Measurements from ENCODE around the gene NIT1. TPM values are rescaled to one million over a fixed set of nuclear protein-coding genes. Genes with fewer than 3 reads are reported as not detected.
"Not testable (repeated sequence)": the region's sequence is repeated elsewhere in the genome, so short reads cannot be mapped to it uniquely, and the experiment has no call there.

Gene NIT1
- total and polyA plus RNA-seq, 2 donors from 2014 or later = 42.3 to 91.5 TPM

DNA sequence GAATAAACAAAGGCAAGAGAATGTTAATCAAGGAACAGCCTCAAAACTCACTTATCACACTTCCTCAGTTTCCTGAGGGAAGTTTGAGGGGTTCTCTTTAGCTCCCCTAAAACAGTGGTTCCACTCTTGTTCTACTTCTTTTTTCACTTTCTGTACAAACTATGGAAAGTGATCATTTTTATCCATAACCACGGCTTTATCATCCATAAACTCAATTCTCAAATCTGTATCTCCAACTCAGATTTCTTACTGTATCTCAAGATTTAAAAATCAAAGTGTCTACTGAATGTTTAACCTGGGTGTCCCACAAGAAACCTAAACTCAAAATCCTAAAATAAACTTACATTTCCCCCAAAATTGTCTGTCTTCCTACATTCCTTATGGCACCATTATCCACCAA lies 4.0 kb upstream of the NIT1 start:
- DNase-seq (no peak), FAIRE-seq (no peak)
- no peaks in the 10 kb centered on the region for H3K36me3 ChIP-seq (ENCODE audit: control insufficient read depth in 2 of 3, insufficient read depth in 3 of 3, low read length in 3 of 3)
- H3K4me3 ChIP-seq (ENCODE audit: low read length in 3 of 3) = no peak overlapping the region
- no peak overlapping the region for H3K9ac ChIP-seq (ENCODE audit: low read length in 3 of 3)
- peaks cover 3 to 17% (median 11%) of the 10 kb centered on the region in 3 donors for H3K4me1 ChIP-seq (ENCODE audit: control insufficient read depth in 2 of 3, insufficient read depth in 2 of 3, low read depth in 1 of 3, low read length in 3 of 3)
- intact Hi-C loops (cut with DNase I) = no loop called here
- no peaks in the 10 kb centered on the region for H3K9me3 ChIP-seq (ENCODE audit: control insufficient read depth in 2 of 3, insufficient read depth in 1 of 3, low read length in 3 of 3)
- H3K27me3 ChIP-seq (ENCODE audit: control insufficient read depth, insufficient read depth, low read length) = no peaks in the 10 kb centered on the region
- H3K27ac ChIP-seq (ENCODE audit: low read depth in 2 of 2, low read length in 2 of 2) = no peak overlapping the region
- TF ChIP-seq, protein P1, sequence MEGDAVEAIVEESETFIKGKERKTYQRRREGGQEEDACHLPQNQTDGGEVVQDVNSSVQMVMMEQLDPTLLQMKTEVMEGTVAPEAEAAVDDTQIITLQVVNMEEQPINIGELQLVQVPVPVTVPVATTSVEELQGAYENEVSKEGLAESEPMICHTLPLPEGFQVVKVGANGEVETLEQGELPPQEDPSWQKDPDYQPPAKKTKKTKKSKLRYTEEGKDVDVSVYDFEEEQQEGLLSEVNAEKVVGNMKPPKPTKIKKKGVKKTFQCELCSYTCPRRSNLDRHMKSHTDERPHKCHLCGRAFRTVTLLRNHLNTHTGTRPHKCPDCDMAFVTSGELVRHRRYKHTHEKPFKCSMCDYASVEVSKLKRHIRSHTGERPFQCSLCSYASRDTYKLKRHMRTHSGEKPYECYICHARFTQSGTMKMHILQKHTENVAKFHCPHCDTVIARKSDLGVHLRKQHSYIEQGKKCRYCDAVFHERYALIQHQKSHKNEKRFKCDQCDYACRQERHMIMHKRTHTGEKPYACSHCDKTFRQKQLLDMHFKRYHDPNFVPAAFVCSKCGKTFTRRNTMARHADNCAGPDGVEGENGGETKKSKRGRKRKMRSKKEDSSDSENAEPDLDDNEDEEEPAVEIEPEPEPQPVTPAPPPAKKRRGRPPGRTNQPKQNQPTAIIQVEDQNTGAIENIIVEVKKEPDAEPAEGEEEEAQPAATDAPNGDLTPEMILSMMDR (IDR thresholded peaks at IDR 0.05; ENCODE audit: borderline replicate concordance, extremely low read depth, insufficient read depth) = no peak

DNA sequence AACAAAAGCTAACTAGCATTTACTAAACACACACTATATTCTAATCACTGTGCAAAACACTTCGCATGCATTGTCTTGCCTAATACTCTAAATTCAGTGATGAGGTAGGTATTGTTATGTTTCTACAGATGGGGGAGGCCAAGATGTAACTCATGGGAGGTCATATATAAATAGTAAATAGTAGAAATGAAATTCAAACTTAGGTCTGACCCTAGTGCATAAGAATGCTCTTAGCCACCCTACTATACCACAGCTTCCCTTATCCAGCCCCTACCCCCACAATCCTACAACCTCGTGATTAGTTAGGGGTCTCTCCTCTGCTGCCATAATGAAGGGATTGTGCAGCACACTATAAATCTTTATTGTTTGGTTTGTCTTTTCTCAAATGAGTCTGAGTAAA lies 3.3 kb upstream of the NIT1 start:
- H3K9ac ChIP-seq (ENCODE audit: low read length in 3 of 3) = no peak overlapping the region
- TF ChIP-seq, protein P1 (IDR thresholded peaks at IDR 0.05; ENCODE audit: borderline replicate concordance, extremely low read depth, insufficient read depth) = no peak

DNA sequence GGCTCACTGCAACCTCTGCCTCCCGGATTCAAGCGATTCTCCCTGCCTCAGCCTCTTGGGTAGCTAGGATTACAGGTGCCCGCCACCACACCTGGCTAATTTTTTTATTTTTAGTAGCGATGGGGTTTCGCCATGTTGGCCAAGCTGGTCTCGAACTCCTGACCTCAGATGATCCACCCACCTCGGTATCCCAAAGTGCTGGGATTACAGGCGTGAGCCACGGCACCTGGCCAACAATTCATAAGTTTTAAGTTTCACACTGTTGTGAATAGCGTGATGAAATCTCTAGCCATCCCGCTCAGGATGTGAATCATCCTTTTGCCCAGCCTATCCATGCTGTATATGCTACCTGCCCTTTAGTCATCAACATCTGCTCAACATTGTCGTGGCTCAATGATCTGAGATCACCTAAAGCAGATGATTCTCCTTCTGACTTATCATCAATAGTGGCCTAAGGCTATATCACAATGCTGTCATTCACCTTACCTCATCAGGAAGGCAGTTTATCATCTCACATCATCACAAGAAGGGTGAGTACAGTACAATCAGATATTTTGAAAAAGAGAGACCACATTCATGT lies 2.7 kb upstream of the NIT1 start:
- no peak for DNase-seq
- Histone ChIP-seq H3K36me3 (ENCODE audit: control insufficient read depth in 2 of 3, insufficient read depth in 3 of 3, low read length in 3 of 3) (peaks cover 0 to under 1% (median 0%) of the 10 kb centered on the region in 3 donors), H3K4me1 (ENCODE audit: control insufficient read depth in 2 of 3, insufficient read depth in 2 of 3, low read depth in 1 of 3, low read length in 3 of 3) (peaks cover 4 to 30% (median 23%) of the 10 kb centered on the region in 3 donors), H3K27ac (ENCODE audit: low read depth in 2 of 2, low read length in 2 of 2) (no peak overlapping the region), H3K9ac (ENCODE audit: low read length in 3 of 3) (no peak overlapping the region), H3K27me3 (ENCODE audit: control insufficient read depth, insufficient read depth, low read length) (no peaks in the 10 kb centered on the region), H3K4me3 (ENCODE audit: low read length in 3 of 3) (no peak overlapping the region), H3K9me3 (ENCODE audit: control insufficient read depth in 2 of 3, insufficient read depth in 1 of 3, low read length in 3 of 3) (no peaks in the 10 kb centered on the region)
- intact Hi-C loops (cut with DNase I) = no loop called here
- TF ChIP-seq, protein P1 (IDR thresholded peaks at IDR 0.05; ENCODE audit: borderline replicate concordance, extremely low read depth, insufficient read depth) = no peak
- no peak for FAIRE-seq

More for the DNA sequence above, 3.3 kb upstream of the NIT1 start:
- H3K9me3 ChIP-seq (ENCODE audit: control insufficient read depth in 2 of 3, insufficient read depth in 1 of 3, low read length in 3 of 3) = no peaks in the 10 kb centered on the region
- intact Hi-C loops (cut with DNase I) = no loop called here
- no peaks in the 10 kb centered on the region for H3K36me3 ChIP-seq (ENCODE audit: control insufficient read depth in 2 of 3, insufficient read depth in 3 of 3, low read length in 3 of 3)
- peaks cover 4 to 23% (median 17%) of the 10 kb centered on the region in 3 donors for H3K4me1 ChIP-seq (ENCODE audit: control insufficient read depth in 2 of 3, insufficient read depth in 2 of 3, low read depth in 1 of 3, low read length in 3 of 3)
- FAIRE-seq (no peak), DNase-seq (no peak)
- no peaks in the 10 kb centered on the region for H3K27me3 ChIP-seq (ENCODE audit: control insufficient read depth, insufficient read depth, low read length)
- H3K27ac ChIP-seq (ENCODE audit: low read depth in 2 of 2, low read length in 2 of 2) = no peak overlapping the region
- no peak overlapping the region for H3K4me3 ChIP-seq (ENCODE audit: low read length in 3 of 3)

DNA sequence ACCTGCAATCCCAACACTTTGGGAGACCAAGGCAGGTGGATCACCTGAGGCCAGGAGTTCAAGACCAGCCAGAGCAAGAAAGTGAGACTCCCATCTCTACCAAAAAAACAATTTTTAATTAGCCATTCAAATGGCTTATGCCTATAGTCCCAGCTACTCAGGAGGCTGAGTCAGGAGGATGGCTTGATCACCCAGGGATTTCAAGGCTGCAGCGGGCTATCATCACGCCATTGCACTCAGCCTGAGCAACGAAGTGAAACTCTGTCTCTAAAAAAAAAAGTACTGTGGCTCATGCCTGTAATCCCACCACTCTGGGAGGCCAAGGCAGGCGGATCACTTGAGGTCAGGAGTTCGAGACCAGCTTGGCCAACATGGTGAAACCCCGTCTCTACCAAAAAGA lies 1.9 kb upstream of the NIT1 start:
- FAIRE-seq; H3K9ac ChIP-seq (ENCODE audit: low read length in 3 of 3); H3K9me3 ChIP-seq (ENCODE audit: control insufficient read depth in 2 of 3, insufficient read depth in 1 of 3, low read length in 3 of 3); intact Hi-C loops (cut with DNase I); H3K4me3 ChIP-seq (ENCODE audit: low read length in 3 of 3); H3K36me3 ChIP-seq (ENCODE audit: control insufficient read depth in 2 of 3, insufficient read depth in 3 of 3, low read length in 3 of 3); H3K27me3 ChIP-seq (ENCODE audit: control insufficient read depth, insufficient read depth, low read length); DNase-seq; H3K27ac ChIP-seq (ENCODE audit: low read depth in 2 of 2, low read length in 2 of 2): not testable (repeated sequence)
- peaks cover 4 to 34% (median 27%) of the 10 kb centered on the region in 3 donors for H3K4me1 ChIP-seq (ENCODE audit: control insufficient read depth in 2 of 3, insufficient read depth in 2 of 3, low read depth in 1 of 3, low read length in 3 of 3)
